ENCODE data around the gene DNPH1.

The DNPH1 gene

GRCh38 chr6:43243664-43244321 lies 14.5 kb upstream of the DNPH1 start:
- Histone ChIP-seq H3K4me1 (ENCODE audit: control insufficient read depth, insufficient read depth, low read length) (peaks cover 5% of the 10 kb centered on the region; the same call in 1 of the 2 replicates), H3K4me3 (ENCODE audit: low read length) (peak overlapping the region; percentile 32; the same call in 1 of the 2 replicates), H3K27ac (ENCODE audit: low read length) (no peak overlapping the region), H3K27me3 (ENCODE audit: control insufficient read depth, insufficient read depth, low read length) (peaks cover 30% of the 10 kb centered on the region), H3K36me3 (ENCODE audit: control insufficient read depth, insufficient read depth, low read length) (no peaks in the 10 kb centered on the region), H3K9me3 (ENCODE audit: control insufficient read depth, insufficient read depth, low read length) (no peaks in the 10 kb centered on the region)
- WGBS (ENCODE audit: insufficient coverage, insufficient read length), result no CpG with 5 or more reads among the region's 37 CpGs
- no peak for DNase-seq (ENCODE audit: low read depth, low spot score)

GRCh38 chr6:43242908-43243663 lies 13.8 kb upstream of the DNPH1 start, which contains the start of gene TTBK1:
TTBK1 (plus strand) TSS chr6:43243481; CDS start chr6:43246661, 3,180 bp downstream.
- peaks cover 30% of the 10 kb centered on the region for H3K27me3 ChIP-seq (ENCODE audit: control insufficient read depth, insufficient read depth, low read length)
- no peak for DNase-seq (ENCODE audit: low read depth, low spot score)
- WGBS (ENCODE audit: insufficient coverage, insufficient read length), result 100% methylated on average over 2 of the region's 47 CpGs
- no peaks in the 10 kb centered on the region for H3K36me3 ChIP-seq (ENCODE audit: control insufficient read depth, insufficient read depth, low read length)
- H3K4me3 ChIP-seq (ENCODE audit: low read length), result peak within 1 kb of the TSS; percentile 32; the same call in 1 of the 2 replicates
- H3K4me1 ChIP-seq (ENCODE audit: control insufficient read depth, insufficient read depth, low read length), result peaks cover 5% of the 10 kb centered on the region; the same call in 1 of the 2 replicates
- H3K9me3 ChIP-seq (ENCODE audit: control insufficient read depth, insufficient read depth, low read length), result no peaks in the 10 kb centered on the region
- no peak within 1 kb of the TSS for H3K27ac ChIP-seq (ENCODE audit: low read length)

- no peaks in the 10 kb centered on the region for H3K36me3 ChIP-seq (ENCODE audit: control insufficient read depth, insufficient read depth, low read length)
- no peaks in the 10 kb centered on the region for H3K9me3 ChIP-seq (ENCODE audit: control insufficient read depth, insufficient read depth, low read length)
- no peak overlapping the region for H3K27ac ChIP-seq (ENCODE audit: low read length)
- no CpG with 5 or more reads among the region's 2 CpGs for whole genome bisulfite sequencing (ENCODE audit: insufficient coverage, insufficient read length)
- peaks cover 30% of the 10 kb centered on the region for H3K27me3 ChIP-seq (ENCODE audit: control insufficient read depth, insufficient read depth, low read length)
- no peak overlapping the region for H3K4me3 ChIP-seq (ENCODE audit: low read length)
- H3K4me1 ChIP-seq (ENCODE audit: control insufficient read depth, insufficient read depth, low read length), result peaks cover 5% of the 10 kb centered on the region; the same call in 1 of the 2 replicates
- DNase-seq (ENCODE audit: low read depth, low spot score), result no peak
Measured at GRCh38 chr6:43241446-43241845, 12.2 kb upstream of the DNPH1 start.

- H3K4me1 ChIP-seq (ENCODE audit: control insufficient read depth, insufficient read depth, low read length), result peaks cover 2% of the 10 kb centered on the region; the same call in 1 of the 2 replicates
- no peaks in the 10 kb centered on the region for H3K36me3 ChIP-seq (ENCODE audit: control insufficient read depth, insufficient read depth, low read length)
- H3K27me3 ChIP-seq (ENCODE audit: control insufficient read depth, insufficient read depth, low read length), result peaks cover 30% of the 10 kb centered on the region
- H3K27ac ChIP-seq (ENCODE audit: low read length), result no peak overlapping the region
- no peak for DNase-seq (ENCODE audit: low read depth, low spot score)
- no CpG with 5 or more reads among the region's 1 CpG for WGBS (ENCODE audit: insufficient coverage, insufficient read length)
- no peaks in the 10 kb centered on the region for H3K9me3 ChIP-seq (ENCODE audit: control insufficient read depth, insufficient read depth, low read length)
- H3K4me3 ChIP-seq (ENCODE audit: low read length), result no peak overlapping the region
Measured at GRCh38 chr6:43240950-43241349, 11.7 kb upstream of the DNPH1 start.

GRCh38 chr6:43239054-43239453 lies 9.8 kb upstream of the DNPH1 start:
- H3K27ac ChIP-seq (ENCODE audit: low read length), result no peak overlapping the region
- no peaks in the 10 kb centered on the region for H3K36me3 ChIP-seq (ENCODE audit: control insufficient read depth, insufficient read depth, low read length)
- H3K27me3 ChIP-seq (ENCODE audit: control insufficient read depth, insufficient read depth, low read length), result peaks cover 17% of the 10 kb centered on the region
- H3K9me3 ChIP-seq (ENCODE audit: control insufficient read depth, insufficient read depth, low read length), result no peaks in the 10 kb centered on the region
- no peak overlapping the region for H3K4me3 ChIP-seq (ENCODE audit: low read length)
- no peak for DNase-seq (ENCODE audit: low read depth, low spot score)
- WGBS (ENCODE audit: insufficient coverage, insufficient read length), result no CpG with 5 or more reads among the region's 2 CpGs
- H3K4me1 ChIP-seq (ENCODE audit: control insufficient read depth, insufficient read depth, low read length), result 0 out of 2 replicates have a peak, but pooled peaks cover 1% of the 10 kb centered on the region

GRCh38 chr6:43235841-43236240 lies 6.6 kb upstream of the DNPH1 start:
- H3K4me1 ChIP-seq (ENCODE audit: control insufficient read depth, insufficient read depth, low read length), result no peaks in the 10 kb centered on the region
- H3K27me3 ChIP-seq (ENCODE audit: control insufficient read depth, insufficient read depth, low read length), result no peaks in the 10 kb centered on the region; the same call in 1 of the 2 replicates
- H3K9me3 ChIP-seq (ENCODE audit: control insufficient read depth, insufficient read depth, low read length), result no peaks in the 10 kb centered on the region
- H3K36me3 ChIP-seq (ENCODE audit: control insufficient read depth, insufficient read depth, low read length), result no peaks in the 10 kb centered on the region
- no peak overlapping the region for H3K27ac ChIP-seq (ENCODE audit: low read length)
- DNase-seq (ENCODE audit: low read depth, low spot score), result no peak
- no CpG with 5 or more reads among the region's 2 CpGs for WGBS (ENCODE audit: insufficient coverage, insufficient read length)
- H3K4me3 ChIP-seq (ENCODE audit: low read length), result no peak overlapping the region

GRCh38 chr6:43231735-43232450 lies 2.6 kb upstream of the DNPH1 start:
- Histone ChIP-seq H3K4me1 (ENCODE audit: control insufficient read depth, insufficient read depth, low read length) (peaks cover 2% of the 10 kb centered on the region; the same call in 1 of the 2 replicates), H3K27me3 (ENCODE audit: control insufficient read depth, insufficient read depth, low read length) (peaks cover 6% of the 10 kb centered on the region; the same call in 1 of the 2 replicates), H3K27ac (ENCODE audit: low read length) (no peak overlapping the region), H3K9me3 (ENCODE audit: control insufficient read depth, insufficient read depth, low read length) (no peaks in the 10 kb centered on the region), H3K36me3 (ENCODE audit: control insufficient read depth, insufficient read depth, low read length) (no peaks in the 10 kb centered on the region), H3K4me3 (ENCODE audit: low read length) (no peak overlapping the region)
- WGBS (ENCODE audit: insufficient coverage, insufficient read length), result no CpG with 5 or more reads among the region's 3 CpGs
- DNase-seq (ENCODE audit: low read depth, low spot score), result no peak

GRCh38 chr6:43231053-43231452 lies 1.8 kb upstream of the DNPH1 start:
- no CpG with 5 or more reads among the region's 4 CpGs for WGBS (ENCODE audit: insufficient coverage, insufficient read length)

GRCh38 chr6:43229803-43230620 lies 731 bp upstream of the DNPH1 start:
- no CpG with 5 or more reads among the region's 17 CpGs for WGBS (ENCODE audit: insufficient coverage, insufficient read length)
- Histone ChIP-seq H3K4me1 (ENCODE audit: control insufficient read depth, insufficient read depth, low read length) (peaks cover 2% of the 10 kb centered on the region; the same call in 1 of the 2 replicates), H3K4me3 (ENCODE audit: low read length) (no peak overlapping the region), H3K36me3 (ENCODE audit: control insufficient read depth, insufficient read depth, low read length) (no peaks in the 10 kb centered on the region), H3K9me3 (ENCODE audit: control insufficient read depth, insufficient read depth, low read length) (no peaks in the 10 kb centered on the region), H3K27me3 (ENCODE audit: control insufficient read depth, insufficient read depth, low read length) (peaks cover 6% of the 10 kb centered on the region; the same call in 1 of the 2 replicates), H3K27ac (ENCODE audit: low read length) (no peak overlapping the region)
- DNase-seq (ENCODE audit: low read depth, low spot score), result no peak

More at GRCh38 chr6:43231053-43231452, 1.8 kb upstream of the DNPH1 start:
- Histone ChIP-seq H3K4me1 (ENCODE audit: control insufficient read depth, insufficient read depth, low read length) (peaks cover 2% of the 10 kb centered on the region; the same call in 1 of the 2 replicates), H3K27ac (ENCODE audit: low read length) (no peak overlapping the region), H3K36me3 (ENCODE audit: control insufficient read depth, insufficient read depth, low read length) (no peaks in the 10 kb centered on the region), H3K4me3 (ENCODE audit: low read length) (no peak overlapping the region), H3K9me3 (ENCODE audit: control insufficient read depth, insufficient read depth, low read length) (no peaks in the 10 kb centered on the region), H3K27me3 (ENCODE audit: control insufficient read depth, insufficient read depth, low read length) (peaks cover 6% of the 10 kb centered on the region; the same call in 1 of the 2 replicates)
- DNase-seq (ENCODE audit: low read depth, low spot score), result no peak
